A673 (cell line): ENCODE measurements around the gene SLC29A3. TPM values are rescaled to one million over a fixed set of nuclear protein-coding genes. Genes with fewer than 3 reads are reported as not detected.

Experiments used
- BruUV-seq: library from RNA; stranded (reverse); fragments of 400-500 nt; replicated peaks from 2 replicates; lab custom pipeline; 2021; lab: Mats Ljungman, UMichigan
- CTCF ChIA-PET: fragments of 300-600 bp; sonication (Branson Sonifier 250); formaldehyde crosslinking; loops from one replicate; lab custom pipeline; 2022; ENCODE audit warnings: antibody characterized with exemption; lab: Charles Lee
- POLR2A ChIA-PET: fragments of 300-600 bp; sonication (Branson Sonifier 250); formaldehyde crosslinking; loops from one replicate; lab custom pipeline; 2022; ENCODE audit warnings: antibody characterized with exemption; ENCODE audit not compliant: low non-redundant PET; lab: Charles Lee
- DNase-seq: peaks from one replicate; pipeline ENCODE4 v3.0.0-alpha.2; 2015; ENCODE audit warnings: low spot score
- H3K27ac ChIP-seq: fragments of 200-600 bp; sonication (generic); 2 replicates; pipeline ENCODE4 v1.5.1; 2016; ENCODE audit warnings: mixed run types, low read depth, mild to moderate bottlenecking, mixed read lengths, antibody characterized with exemption, low read length; ENCODE audit not compliant: poor library complexity, severe bottlenecking
- H3K27me3 ChIP-seq: fragments of 200-600 bp; sonication (generic); replicated peaks from 2 replicates; pipeline ENCODE4 v1.6.1; 2017; ENCODE audit warnings: mixed run types, low read depth, mild to moderate bottlenecking, mixed read lengths, antibody characterized with exemption, low read length; ENCODE audit not compliant: insufficient read depth, poor library complexity
- H3K36me3 ChIP-seq: fragments of 200-600 bp; sonication (generic); 2 replicates; pipeline ENCODE4 v1.6.1; 2016; ENCODE audit warnings: mixed run types, mild to moderate bottlenecking, mixed read lengths, antibody characterized with exemption, low read length; ENCODE audit not compliant: insufficient read depth, poor library complexity, severe bottlenecking
- H3K4me1 ChIP-seq: fragments of 200-600 bp; sonication (generic); 2 replicates; pipeline ENCODE4 v1.6.1; 2017; ENCODE audit warnings: mixed run types, mild to moderate bottlenecking, mixed read lengths, antibody characterized with exemption, low read length; ENCODE audit not compliant: insufficient read depth, poor library complexity, severe bottlenecking
- H3K4me3 ChIP-seq: fragments of 200-600 bp; sonication (generic); 2 replicates; pipeline ENCODE4 v1.5.1; 2016; ENCODE audit warnings: low read depth, mixed run types, mild to moderate bottlenecking, mixed read lengths, low read length; ENCODE audit not compliant: poor library complexity, severe bottlenecking
- H3K9me3 ChIP-seq: fragments of 200-600 bp; sonication (generic); 2 replicates; pipeline ENCODE4 v1.6.1; 2016; ENCODE audit warnings: mixed run types, low read depth, mild to moderate bottlenecking, mixed read lengths, antibody characterized with exemption, low read length; ENCODE audit not compliant: poor library complexity, severe bottlenecking
- EZH2 ChIP-seq: fragments of 200-600 bp; sonication (generic); IDR thresholded peaks from 2 replicates; pipeline ENCODE4 v1.6.1; 2017; ENCODE audit warnings: borderline replicate concordance, low read depth, mild to moderate bottlenecking, mixed read lengths, antibody characterized with exemption, low read length; ENCODE audit not compliant: poor library complexity, severe bottlenecking
- intact Hi-C: fragments of 100-400 bp; cut with micrococcal nuclease; formaldehyde crosslinking; loops from one replicate; pipeline ENCODE4 v1.10.0; 2022; ENCODE audit not compliant: unreplicated experiment
- total RNA-seq: library from RNA; stranded (reverse); gene quantifications from 2 replicates; pipeline ENCODE4 v1.2.3, GENCODE V29; 2021
- TF ChIP-seq, protein P1 (sequence below): fragments of 300-800, 200-600 bp; sonication (generic); conservative IDR thresholded peaks from 2 replicates; pipeline ENCODE4 v1.5.1; 2017; ENCODE audit warnings: low read depth, mild to moderate bottlenecking, antibody characterized with exemption, low read length, moderate library complexity, mixed read lengths

Gene SLC29A3
- total RNA-seq, 1 experiment from 2014 or later, result 6.1 TPM

DNA sequence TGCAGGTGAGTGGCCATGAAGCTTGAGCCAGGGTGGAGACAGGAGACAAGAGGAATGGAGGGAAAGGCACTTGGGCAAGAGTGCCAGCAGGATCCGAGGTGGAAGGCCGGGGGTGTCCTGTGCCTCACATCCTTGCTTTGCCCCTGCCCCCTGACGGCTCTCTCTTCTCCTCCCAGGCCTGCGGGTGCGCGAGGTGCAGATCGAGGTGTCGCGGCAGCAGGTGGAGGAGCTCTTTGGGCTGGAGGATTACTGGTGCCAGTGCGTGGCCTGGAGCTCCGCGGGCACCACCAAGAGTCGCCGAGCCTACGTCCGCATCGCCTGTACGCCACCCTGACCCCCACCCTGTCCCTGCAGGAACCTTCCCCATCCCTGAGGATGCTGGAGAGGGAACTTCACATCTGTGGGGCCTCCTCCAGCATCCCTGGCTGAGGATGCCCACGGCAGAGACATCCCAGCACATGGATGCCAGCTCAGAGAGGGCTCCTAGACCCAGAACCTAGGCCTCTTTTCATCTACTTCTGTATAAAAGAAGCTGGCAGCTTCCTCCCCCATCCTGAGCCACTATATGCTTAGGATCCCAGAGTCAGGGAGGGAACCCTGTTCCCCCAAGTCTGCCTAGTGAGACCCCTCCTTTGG lies 34.4 kb upstream of the SLC29A3 start:
- Histone ChIP-seq H3K9me3 (no peaks in the 10 kb centered on the region), H3K27ac (no peak overlapping the region), H3K4me1 (peaks cover 15% of the 10 kb centered on the region), H3K27me3 (no peaks in the 10 kb centered on the region), H3K4me3 (no peak overlapping the region), H3K36me3 (peaks cover 4% of the 10 kb centered on the region)
- TF ChIP-seq EZH2, result no peak
- TF ChIP-seq, protein P1, sequence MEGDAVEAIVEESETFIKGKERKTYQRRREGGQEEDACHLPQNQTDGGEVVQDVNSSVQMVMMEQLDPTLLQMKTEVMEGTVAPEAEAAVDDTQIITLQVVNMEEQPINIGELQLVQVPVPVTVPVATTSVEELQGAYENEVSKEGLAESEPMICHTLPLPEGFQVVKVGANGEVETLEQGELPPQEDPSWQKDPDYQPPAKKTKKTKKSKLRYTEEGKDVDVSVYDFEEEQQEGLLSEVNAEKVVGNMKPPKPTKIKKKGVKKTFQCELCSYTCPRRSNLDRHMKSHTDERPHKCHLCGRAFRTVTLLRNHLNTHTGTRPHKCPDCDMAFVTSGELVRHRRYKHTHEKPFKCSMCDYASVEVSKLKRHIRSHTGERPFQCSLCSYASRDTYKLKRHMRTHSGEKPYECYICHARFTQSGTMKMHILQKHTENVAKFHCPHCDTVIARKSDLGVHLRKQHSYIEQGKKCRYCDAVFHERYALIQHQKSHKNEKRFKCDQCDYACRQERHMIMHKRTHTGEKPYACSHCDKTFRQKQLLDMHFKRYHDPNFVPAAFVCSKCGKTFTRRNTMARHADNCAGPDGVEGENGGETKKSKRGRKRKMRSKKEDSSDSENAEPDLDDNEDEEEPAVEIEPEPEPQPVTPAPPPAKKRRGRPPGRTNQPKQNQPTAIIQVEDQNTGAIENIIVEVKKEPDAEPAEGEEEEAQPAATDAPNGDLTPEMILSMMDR, result no peak
- CTCF ChIA-PET, result interaction anchor here (0.7 to 1.4 kb wide), 4 partner anchors 9 to 822 kb away, joined by 3 to 7 read pairs (median 5); no protein-coding TSS in a partner anchor
- intact Hi-C loops, result loop anchor here (2.0 to 10.0 kb wide), 3 partner anchors 360 to 730 kb away; no protein-coding TSS in a partner anchor
- POLR2A ChIA-PET, result no interaction called here
- no TSS peak for BruUV-seq
- DNase-seq, result no peak

- BruUV-seq, result no TSS peak
- peaks cover 10% of the 10 kb centered on the region for H3K4me1 ChIP-seq
- no peak overlapping the region for H3K27ac ChIP-seq
- POLR2A ChIA-PET, result no interaction called here
- H3K27me3 ChIP-seq, result no peaks in the 10 kb centered on the region
- CTCF ChIA-PET, result interaction anchor here (0.8 to 1.4 kb wide), 3 partner anchors 15 to 823 kb away, joined by 3 to 7 read pairs (median 7); no protein-coding TSS in a partner anchor
- H3K36me3 ChIP-seq, result peaks cover 4% of the 10 kb centered on the region
- H3K9me3 ChIP-seq, result no peaks in the 10 kb centered on the region
- peak; percentile 67 for DNase-seq
- intact Hi-C loops, result loop anchor here (2.0 to 10.0 kb wide), 3 partner anchors 360 to 730 kb away; no protein-coding TSS in a partner anchor
- no peak for TF ChIP-seq EZH2
- TF ChIP-seq, protein P1, result peak; percentile 81
- H3K4me3 ChIP-seq, result no peak overlapping the region
Measured at GRCh38 chr10:71285180-71285545, 33.9 kb upstream of the SLC29A3 start.

DNA sequence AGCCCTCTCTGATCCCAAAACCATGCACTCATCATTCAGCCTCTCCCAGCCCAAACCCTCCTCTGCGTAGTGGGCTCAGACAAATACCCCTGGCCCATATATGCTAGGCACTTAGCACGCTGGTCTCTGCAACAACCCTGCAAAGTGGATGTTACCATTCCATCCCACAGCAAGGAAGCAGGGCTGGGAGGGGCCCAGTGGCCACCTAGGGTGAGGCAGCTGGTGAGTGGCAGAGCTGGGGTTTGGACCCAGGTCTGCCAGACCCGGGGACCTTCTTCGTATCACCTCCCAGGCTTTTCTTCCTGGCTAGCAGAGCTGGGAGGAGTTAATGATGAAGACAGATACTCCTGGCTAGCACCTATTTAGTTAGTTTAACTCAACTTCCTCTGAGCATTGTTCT lies 33.1 kb upstream of the SLC29A3 start:
- Histone ChIP-seq H3K36me3 (peaks cover 4% of the 10 kb centered on the region), H3K27ac (no peak overlapping the region), H3K9me3 (no peaks in the 10 kb centered on the region), H3K27me3 (no peaks in the 10 kb centered on the region), H3K4me1 (peaks cover 1% of the 10 kb centered on the region), H3K4me3 (no peak overlapping the region)
- ChIA-PET POLR2A (no interaction called here), CTCF (interaction anchor here (1.5 kb wide), 1 partner anchor 16 kb away, joined by 3 read pairs; no protein-coding TSS in a partner anchor)
- BruUV-seq, result no TSS peak
- intact Hi-C loops, result loop anchor here (2.0 to 10.0 kb wide), 3 partner anchors 361 to 731 kb away; no protein-coding TSS in a partner anchor
- DNase-seq, result no peak
- no peak for TF ChIP-seq EZH2
- TF ChIP-seq, protein P1, result no peak
